Progenitor cell of endocrine pancreas (in vitro differentiated cells): ENCODE measurements around the gene KPNA4. TPM values are rescaled to one million over a fixed set of nuclear protein-coding genes. Genes with fewer than 3 reads are reported as not detected.
"Not testable (repeated sequence)": the region's sequence is repeated elsewhere in the genome, so short reads cannot be mapped to it uniquely, and the experiment has no call there.

Source experiments
- DNase-seq: peaks from one replicate; pipeline ENCODE4 v3.0.0; 2021; ENCODE audit warnings: low spot score; ENCODE audit not compliant: unreplicated experiment
- H3K27ac Mint-ChIP-seq: 2 replicates; pipeline ENCODE4 v1.8.0; 2021; ENCODE audit warnings: mild to moderate bottlenecking, moderate library complexity, mixed read lengths
- H3K27me3 Mint-ChIP-seq: 2 replicates; pipeline ENCODE4 v1.8.0; 2021; ENCODE audit warnings: mixed read lengths
- H3K36me3 Mint-ChIP-seq: 2 replicates; pipeline ENCODE4 v1.8.0; 2022; ENCODE audit warnings: mixed read lengths; ENCODE audit not compliant: insufficient read depth
- H3K4me1 Mint-ChIP-seq: 2 replicates; pipeline ENCODE4 v1.8.0; 2021; ENCODE audit warnings: low read depth, mixed read lengths
- H3K4me3 Mint-ChIP-seq: 2 replicates; pipeline ENCODE4 v1.8.0; 2021; ENCODE audit warnings: low read depth, mild to moderate bottlenecking, moderate library complexity, mixed read lengths
- H3K9me3 Mint-ChIP-seq: 2 replicates; pipeline ENCODE4 v1.8.0; 2021; ENCODE audit warnings: low read depth, mixed read lengths
- CTCF ChIP-seq: fragments of 200-600 bp; sonication (generic); IDR thresholded peaks from one replicate; pipeline ENCODE4 v1.5.0; 2021; ENCODE audit warnings: antibody characterized with exemption, mild to moderate bottlenecking; ENCODE audit not compliant: unreplicated experiment
- total RNA-seq: library from RNA; stranded (reverse); gene quantifications from 2 replicates; pipeline ENCODE4 v1.2.1, GENCODE V29; 2021

Gene KPNA4
- total RNA-seq, 1 donor from 2014 or later: 59.1 TPM

DNA sequence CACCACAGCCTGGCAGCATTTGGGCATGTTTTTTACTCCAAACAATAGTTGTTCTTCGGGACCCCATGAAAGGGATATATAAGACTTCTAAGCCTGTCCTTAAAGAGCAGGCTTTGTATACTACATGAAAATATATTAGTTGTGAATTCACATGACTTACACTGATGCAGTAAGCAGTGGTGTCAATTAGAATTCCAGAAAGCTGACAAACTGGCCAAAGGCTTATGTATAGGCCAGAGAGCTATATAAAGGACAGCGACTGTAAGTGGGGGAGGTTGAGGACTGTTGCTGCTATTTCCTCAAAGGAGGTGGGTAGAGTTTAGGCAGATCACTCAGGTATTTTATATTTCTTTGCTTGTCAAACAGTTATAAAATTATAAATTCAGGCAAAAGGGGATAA lies 24.8 kb downstream of the KPNA4 start:
- Mint-ChIP-seq H3K36me3 (peaks cover 5% of the 10 kb centered on the region), H3K27me3 (no peaks in the 10 kb centered on the region), H3K4me3 (no peak overlapping the region), H3K9me3 (no peaks in the 10 kb centered on the region), H3K27ac (peak overlapping the region; percentile 53), H3K4me1 (peaks cover 14% of the 10 kb centered on the region)
- no peak for DNase-seq
- no peak for TF ChIP-seq CTCF

- TF ChIP-seq CTCF: no peak
- no peaks in the 10 kb centered on the region for H3K27me3 Mint-ChIP-seq
- H3K4me3 Mint-ChIP-seq: no peak overlapping the region
- peaks cover 14% of the 10 kb centered on the region for H3K4me1 Mint-ChIP-seq
- H3K36me3 Mint-ChIP-seq: no peaks in the 10 kb centered on the region
- no peaks in the 10 kb centered on the region for H3K9me3 Mint-ChIP-seq
- no peak for DNase-seq
- peak overlapping the region; percentile 1 for H3K27ac Mint-ChIP-seq
Measured at GRCh38 chr3:160538895-160539294, 26.5 kb downstream of the KPNA4 start.

DNA sequence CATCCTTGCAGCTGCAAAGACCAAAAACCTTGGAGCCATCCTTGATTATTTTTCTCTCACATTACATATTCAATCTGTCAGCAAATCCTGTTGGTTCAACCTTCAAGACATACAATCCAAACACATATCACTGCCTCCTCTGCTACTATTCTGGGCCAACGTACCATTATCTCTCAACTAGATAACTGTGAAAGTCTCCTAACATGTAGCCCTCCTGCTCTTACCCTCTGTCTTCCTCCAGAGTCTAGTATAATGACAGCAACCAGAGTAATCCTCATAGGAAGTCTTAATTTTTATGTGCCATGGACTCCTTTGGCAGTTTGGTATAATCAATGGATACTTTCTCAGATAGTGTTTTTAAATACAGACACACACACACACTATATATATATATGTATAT lies 27.6 kb downstream of the KPNA4 start:
- Mint-ChIP-seq H3K27me3 (no peaks in the 10 kb centered on the region), H3K9me3 (no peaks in the 10 kb centered on the region), H3K4me3 (no peak overlapping the region), H3K36me3 (no peaks in the 10 kb centered on the region), H3K27ac (no peak overlapping the region), H3K4me1 (peaks cover 14% of the 10 kb centered on the region)
- TF ChIP-seq CTCF: no peak
- no peak for DNase-seq

DNA sequence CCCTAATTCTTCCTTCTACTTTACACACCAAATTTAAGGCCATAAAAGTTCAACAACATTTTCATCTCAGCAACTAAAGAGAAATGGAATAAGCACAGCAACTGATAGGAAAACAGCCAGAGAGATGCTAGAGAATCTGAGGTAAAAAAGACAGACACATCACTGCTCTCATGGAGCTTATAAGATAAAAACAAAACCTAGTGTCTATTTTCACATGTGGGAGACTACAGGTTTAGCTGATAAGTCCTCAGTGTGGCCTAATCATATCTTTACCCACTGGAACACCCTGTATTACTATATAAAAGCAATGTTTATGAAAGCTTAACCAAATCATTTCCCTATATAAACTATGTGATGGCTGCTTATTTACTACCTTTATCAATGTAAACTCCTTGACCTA lies 33.0 kb downstream of the KPNA4 start:
- Mint-ChIP-seq H3K27ac (no peak overlapping the region), H3K4me3 (no peak overlapping the region), H3K27me3 (no peaks in the 10 kb centered on the region), H3K4me1 (no peaks in the 10 kb centered on the region), H3K9me3 (no peaks in the 10 kb centered on the region), H3K36me3 (peaks cover 10% of the 10 kb centered on the region)
- DNase-seq: no peak
- TF ChIP-seq CTCF: no peak

DNA sequence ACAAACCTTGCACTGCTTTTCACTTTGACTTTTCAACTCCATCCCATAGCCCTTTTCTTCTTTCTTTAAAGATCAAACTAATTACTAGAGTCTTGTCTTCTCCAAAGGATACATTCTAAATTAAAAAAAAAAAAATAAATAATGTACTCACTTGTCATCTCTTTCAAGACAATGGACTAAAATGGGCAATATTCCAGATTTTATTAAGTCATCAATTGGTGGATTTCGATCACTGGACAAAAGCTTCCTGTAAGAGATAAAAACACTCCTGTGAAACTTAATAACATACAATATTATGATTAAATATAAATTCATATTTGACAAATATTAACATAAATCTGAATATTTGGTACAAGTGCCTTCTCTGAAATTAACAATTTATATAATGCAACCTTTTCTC lies 34.1 kb downstream of the KPNA4 start:
- no peaks in the 10 kb centered on the region for H3K27me3 Mint-ChIP-seq
- no peak for DNase-seq
- TF ChIP-seq CTCF: no peak
- H3K27ac Mint-ChIP-seq: no peak overlapping the region
- H3K36me3 Mint-ChIP-seq: peaks cover 10% of the 10 kb centered on the region
- H3K9me3 Mint-ChIP-seq: no peaks in the 10 kb centered on the region
- H3K4me1 Mint-ChIP-seq: no peaks in the 10 kb centered on the region
- H3K4me3 Mint-ChIP-seq: no peak overlapping the region

GRCh38 chr3:160516391-160516790 lies 49.0 kb downstream of the KPNA4 start:
- H3K36me3 Mint-ChIP-seq: peaks cover 43% of the 10 kb centered on the region
- H3K27ac Mint-ChIP-seq, H3K4me3 Mint-ChIP-seq, H3K9me3 Mint-ChIP-seq, DNase-seq, H3K27me3 Mint-ChIP-seq, H3K4me1 Mint-ChIP-seq: not testable (repeated sequence)
